Kidney capillary endothelial cell (primary cell): Measurements from ENCODE around the gene ABCA4.

Experiments used
- DNase-seq: peaks from one replicate; pipeline ENCODE4 v3.0.0-alpha.2; 2018; ENCODE audit warnings: low spot score

ABCA4 gene

DNA sequence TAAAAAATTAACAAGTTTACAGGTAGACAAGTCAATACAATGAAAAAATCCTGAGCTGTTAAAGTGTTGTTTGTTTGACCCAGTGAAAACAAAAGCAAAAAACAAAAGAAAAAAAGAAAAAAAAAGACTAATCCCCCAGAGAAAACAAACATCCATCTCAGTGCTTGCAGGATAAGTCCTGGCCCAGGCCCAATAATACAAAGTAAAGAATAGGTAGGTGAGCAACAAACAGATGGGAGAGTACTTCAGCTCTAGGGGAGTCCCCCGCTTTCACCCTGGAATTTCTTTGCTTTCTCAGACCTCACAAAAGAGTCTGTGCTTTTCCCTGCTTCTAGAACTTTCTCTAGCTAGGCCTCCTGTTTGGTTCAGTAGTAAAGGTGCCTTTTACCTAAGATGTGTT is 70.3 kb downstream of the ABCA4 start:
- no peak for DNase-seq

DNA sequence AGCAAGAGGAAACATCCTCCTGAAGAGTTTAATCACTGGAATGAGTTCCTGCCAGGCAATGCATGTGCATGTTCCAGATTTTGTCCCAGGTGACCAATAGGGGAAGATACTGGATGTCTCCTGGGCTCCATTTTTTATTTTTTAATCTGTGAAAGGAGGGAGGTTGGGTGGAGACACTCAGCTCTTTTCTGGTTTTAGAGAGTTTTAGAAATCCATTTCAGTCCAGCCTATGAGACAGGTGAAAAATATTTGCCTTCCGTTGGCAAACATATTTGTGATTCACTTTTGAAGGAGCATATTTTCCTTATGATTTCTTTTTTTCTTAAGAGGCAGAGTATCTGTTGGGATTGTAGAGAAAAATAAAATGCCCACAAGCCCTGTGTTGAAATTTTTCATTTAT is 70.7 kb downstream of the ABCA4 start:
- DNase-seq = no peak

DNA sequence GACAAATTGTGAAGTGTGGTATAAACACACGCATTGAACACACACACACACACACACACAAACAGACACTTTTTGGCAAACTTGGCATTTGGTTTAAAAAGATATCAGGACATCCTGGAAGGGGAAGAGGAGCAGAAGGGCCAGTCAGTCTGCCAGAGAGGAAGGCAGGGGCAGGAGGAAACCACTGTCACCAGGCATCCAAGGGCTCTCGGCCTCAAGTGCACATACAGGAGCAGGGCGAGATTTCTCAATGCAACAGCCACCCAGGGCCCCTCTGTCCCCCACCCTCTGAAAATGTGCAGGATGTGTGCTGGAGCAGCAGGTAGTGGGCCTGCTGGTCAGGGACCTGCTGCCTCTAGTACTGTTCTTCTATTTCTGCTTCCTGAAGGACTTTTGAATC is 71.2 kb downstream of the ABCA4 start:
- no peak for DNase-seq

DNA sequence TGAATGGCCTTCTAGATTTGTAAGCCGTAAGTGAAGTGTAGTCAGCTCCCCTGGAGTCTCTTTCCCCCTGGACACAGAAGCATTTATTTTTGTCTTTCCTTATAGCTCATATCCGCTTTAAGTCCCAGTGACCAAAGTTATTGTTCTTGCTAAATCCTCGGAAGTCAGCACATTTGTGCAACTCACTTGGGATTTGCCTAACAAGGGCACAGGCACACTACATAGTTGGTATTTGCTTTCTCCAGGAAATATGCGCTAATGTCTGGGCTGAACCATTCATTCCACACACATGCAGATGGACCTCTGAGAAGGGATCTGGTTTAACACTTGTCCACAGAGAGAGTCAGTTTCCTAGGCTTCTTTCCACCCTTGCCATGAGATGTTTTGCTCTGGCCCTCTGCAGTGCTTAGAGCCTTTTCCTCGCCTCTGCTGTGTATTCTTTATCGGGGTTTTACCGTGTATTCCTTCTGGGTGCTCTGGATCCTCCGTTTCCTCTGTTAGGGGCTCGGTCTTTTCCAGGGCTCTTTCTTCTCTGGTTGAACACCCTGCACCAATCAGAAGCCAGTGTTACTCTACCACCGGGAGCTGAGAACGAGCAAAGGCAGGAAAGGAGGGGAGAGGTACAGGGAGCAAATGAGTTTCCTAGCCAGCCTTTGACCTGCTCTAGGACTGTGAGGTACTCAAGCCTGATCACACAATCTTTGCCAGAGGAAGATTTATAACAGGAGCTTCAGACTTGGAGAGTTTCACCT is 72.4 kb downstream of the ABCA4 start:
- peak; percentile 98 for DNase-seq

DNA sequence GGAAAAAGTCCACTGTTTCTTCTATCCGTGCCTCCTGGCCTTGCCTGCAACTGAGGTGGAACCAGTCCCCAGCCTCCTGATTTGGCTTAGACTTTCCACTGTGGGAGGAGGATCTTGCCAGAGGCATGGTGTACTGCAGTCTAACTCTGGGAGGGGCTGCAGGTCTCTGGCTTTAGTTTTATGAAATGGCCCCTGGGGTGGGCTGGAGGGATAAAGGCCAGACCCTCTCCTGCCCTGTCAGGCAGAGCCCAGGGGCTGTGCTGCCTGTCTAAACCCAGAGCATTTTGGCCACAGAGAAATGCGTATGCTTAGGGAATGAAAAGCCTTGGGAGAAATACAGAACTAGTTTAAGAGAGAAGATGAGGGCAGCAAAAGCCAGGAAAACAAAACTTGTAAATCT is 73.0 kb downstream of the ABCA4 start:
- DNase-seq = no peak

DNA sequence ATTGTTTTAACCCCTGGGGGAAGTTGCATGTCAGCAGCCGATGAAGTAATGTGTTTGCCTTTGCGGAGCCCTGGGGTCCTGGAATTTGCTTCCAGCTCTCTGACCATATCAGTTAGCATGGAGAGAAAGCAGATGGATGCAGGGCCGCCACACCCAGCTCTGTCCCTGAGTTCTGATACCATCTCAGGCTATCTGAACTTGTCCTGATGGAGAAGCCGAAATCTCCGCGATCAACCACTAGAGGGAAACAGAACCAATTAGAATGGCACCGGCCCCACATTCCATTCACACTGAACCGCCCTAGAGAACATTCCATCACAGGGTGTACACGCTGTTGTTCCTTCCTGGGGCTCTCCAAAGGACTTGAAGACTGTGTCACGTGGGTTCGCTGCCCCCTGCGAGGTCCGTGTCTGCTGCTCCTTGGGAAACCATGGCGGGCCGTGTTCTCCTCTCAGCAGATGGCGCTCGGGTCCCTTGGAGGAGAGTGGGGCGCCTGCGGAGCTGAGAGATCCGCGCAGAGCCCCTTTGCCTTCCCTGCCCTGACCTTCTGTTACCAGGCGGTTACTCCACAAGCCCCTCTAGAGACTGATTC is 75.4 kb downstream of the ABCA4 start:
- peak; percentile 100 for DNase-seq

DNA sequence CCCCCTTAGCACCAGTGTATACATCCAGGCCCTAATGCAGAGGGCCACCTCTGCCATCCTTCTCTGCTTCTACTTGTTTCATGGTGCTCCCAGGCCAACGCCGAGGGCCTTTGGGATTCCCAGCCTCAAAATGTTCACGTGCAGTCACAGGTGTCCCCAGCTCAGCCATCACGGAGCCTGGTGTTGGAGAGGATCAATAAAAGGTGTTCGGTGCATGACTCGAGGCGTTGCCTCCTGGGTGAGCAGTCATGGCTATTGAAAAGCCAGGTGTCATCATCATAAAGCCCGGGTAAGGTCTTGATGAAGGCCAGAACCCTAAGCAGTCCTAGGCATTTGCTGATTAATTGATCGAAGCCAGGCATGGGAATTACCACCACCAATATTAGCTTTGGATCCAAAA is 76.1 kb downstream of the ABCA4 start:
- DNase-seq = no peak

DNA sequence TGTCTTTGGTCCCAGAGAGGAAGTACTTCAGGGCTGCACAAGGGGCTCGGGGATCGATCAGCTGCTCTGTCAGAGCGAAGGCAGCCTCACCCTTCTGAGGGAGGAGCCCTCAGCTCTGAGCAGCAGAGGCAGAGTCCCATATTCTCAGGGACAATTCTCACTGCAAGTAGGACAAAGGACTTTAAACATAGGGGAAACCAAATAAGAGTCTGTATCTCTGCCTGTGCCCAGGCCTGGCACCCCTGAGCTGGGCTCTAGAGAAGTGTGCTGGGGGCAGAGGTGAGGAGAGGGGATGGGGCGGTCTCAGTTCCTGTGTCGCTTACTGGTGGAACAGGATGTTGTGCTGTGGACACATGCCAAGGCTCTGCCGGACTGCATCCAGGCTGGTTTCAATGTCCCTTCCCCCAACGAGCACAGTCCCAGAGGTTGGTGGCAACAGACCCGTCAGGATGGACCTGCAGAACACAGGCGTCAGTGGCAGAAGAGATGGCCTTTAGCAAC is 76.6 kb downstream of the ABCA4 start:
- peak; percentile 90 for DNase-seq

DNA sequence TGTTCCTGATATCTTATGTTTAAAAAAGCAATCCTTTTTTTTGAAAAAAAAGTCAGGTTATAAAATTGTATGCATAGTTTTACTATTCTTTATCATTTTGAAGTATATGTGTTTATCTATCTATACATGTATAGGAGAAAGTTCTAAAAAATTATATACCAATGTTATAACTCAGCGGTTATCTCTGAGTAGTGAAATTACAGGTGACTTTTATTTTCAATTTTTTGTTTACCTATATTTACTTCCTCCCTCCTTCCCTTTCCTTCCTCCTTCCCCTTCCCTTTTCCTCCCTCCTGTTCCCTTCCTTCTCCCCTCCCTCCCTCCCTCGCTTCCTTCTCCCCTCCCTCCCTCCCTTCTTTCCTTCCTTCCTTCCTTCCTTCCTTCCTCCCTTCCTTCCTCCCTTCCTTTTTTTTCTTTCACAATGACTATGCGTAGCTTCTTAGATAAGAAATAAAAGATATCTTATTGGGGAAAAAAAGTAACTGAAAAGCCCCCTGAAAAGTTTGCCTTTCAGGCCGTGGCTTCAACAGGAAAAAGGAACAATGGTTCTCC is 77.1 kb downstream of the ABCA4 start:
- no peak for DNase-seq

DNA sequence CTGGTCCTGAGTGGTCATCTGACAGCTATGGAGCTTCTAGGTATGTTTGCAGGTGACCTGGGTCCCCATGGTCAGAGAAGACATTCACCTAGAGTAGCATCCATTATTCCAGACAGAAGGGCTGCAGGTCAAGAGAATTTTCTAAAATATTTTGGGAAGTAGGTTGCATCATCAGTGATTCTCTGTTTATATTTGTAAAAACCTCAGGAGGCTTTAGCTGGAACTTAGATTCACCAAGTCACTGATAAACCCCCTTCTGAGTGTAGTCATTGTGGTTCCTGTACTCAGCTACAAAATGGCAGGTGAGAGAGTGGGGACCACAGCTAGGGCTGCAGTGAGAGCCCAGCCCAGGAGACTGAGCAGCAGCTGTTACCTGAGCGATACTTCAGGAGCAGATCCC is 78.6 kb downstream of the ABCA4 start:
- DNase-seq = no peak

DNA sequence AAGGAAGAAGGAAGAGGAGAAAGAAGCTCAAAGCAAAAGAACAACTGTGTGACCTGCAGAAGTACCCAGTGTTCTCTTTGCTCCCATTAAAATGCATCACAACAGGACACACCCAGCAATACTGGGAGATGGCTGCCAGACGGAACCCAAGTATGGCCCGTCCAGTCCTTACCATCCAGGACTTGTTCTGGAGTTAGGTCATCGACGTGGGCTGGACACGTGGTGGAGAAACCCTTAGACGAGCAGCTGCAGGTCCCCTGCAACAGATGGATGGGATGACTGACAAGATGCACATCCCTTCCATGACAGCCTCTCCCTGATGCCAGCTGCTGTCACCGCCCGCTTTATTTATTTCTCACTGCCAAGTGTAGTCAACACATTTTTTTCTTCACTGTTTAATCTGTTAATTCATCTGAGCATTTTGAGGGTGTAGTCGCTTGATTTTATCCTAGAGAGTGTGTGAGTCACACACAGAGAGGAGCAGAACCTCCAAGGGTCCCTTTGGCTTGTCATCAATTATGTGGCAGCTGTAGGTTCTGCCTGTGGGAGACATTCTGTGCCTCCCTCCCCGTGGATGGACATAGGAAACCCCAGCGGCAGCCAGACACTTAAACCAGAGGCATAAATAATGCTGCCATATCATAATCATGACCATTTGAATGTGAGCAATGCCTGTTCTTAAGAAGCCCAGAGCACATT is 80.9 kb downstream of the ABCA4 start:
- no peak for DNase-seq

DNA sequence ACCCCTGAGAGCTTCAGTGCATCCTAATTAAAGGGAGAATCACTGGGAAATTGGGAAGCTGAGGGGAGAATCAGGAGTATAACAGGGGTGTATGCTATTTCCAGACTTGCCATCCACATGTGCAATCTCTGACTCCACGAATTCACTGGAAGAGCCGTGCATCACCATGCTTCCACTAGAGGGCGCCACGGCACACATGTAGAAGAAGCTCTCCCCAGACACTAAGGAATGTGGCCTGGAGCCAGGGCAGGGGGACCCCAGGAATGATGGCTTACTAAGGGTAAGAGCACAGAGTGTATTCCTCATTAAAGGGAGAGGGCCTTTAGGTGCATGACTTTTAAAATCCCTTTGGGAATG is 81.5 kb downstream of the ABCA4 start:
- DNase-seq = peak; percentile 90

DNA sequence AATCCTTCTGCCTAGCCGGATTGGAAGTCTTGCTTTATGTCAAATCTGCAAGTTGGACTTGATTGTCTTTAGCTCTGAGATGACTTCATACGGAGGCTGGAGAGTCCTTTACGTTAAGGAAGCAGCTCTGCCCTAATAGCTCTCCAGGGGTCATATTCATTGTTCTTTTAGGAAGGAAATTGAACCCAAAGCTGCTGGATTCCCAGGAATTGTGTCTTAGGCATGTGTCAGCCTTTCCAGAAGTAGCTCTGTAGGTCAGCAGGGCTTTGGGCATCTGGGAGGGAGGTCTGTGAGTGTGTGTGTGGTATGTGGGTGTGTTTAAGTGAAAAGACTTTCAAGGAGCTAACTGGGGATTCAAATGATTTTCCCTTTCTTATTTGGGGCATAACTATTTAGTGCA is 82.4 kb downstream of the ABCA4 start:
- peak; percentile 99 for DNase-seq

DNA sequence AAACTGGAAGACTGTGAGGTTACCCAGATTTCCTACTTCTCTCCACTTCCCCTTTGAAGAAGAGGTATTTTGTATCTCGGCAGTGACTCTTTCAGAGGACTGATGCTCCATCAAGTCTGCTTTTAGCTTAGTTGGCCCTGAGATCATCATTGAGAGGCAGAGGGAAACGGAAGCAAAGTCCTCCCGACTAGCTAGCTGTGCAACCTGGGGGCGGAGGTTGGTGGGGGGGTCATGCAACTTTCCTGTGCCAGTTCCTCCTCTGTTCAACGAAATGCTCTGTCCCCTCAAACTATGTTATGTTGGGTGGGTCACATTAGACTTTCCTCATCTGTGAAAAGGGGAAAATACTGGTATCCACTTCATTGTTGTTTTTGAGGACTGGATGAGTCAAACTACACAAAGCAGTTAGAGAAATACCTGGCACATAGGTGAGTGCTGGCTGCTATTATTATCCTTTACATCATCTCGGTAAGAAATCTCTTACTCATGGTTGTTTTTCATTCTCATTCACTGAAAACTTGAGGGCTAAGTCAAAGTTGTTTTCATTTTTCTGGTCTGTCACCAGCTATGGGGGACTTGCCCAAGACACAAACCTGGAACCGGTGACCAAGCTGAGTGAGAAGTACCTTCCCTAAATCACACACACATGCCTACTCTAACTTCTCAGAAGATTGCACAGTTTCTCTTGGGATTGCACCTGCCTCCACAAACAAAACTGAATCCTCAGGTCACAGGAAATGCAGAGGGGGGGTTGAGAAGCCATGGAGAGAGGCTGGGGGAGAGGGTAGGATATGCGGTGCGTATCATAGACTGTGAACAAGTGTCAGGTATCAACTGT is 83.3 kb downstream of the ABCA4 start:
- no peak for DNase-seq

DNA sequence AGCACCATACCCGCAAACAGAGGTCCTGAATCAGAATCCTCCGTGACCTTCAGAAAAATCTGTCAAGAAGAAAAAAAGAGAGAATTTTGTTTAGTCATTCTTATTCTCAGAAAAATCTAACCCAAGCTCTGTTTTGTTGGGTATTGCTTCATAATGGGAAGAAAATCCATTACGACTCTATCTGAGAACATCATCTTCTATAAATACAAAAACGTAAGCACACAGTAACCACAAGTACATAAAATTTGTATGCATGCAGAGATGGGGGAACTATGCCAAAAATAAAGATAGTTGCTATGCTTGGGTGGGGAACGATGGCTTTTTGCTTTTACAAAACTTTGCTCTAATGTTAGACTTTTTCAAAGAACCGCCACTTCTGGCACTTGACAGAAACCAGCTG is 84.2 kb downstream of the ABCA4 start:
- DNase-seq = no peak

DNA sequence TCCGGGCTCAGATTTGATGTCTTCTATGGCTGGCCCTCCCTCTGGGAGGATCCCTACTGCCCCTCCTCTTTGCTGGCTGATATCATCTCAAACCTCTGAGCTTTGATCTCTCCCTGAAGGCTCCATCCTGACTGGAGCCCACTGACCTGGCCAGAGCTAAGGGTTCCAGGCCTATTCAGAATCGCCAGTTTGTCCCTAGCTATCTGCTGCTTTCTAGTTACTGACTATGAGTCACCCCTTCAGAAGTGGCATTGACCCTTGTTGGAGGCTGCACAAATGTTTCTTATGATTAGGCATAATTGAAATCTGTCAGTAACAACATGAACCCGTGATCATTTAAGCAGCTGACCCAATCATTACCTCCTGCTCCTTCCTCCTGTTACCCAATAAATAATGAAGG is 87.1 kb downstream of the ABCA4 start:
- DNase-seq = no peak

DNA sequence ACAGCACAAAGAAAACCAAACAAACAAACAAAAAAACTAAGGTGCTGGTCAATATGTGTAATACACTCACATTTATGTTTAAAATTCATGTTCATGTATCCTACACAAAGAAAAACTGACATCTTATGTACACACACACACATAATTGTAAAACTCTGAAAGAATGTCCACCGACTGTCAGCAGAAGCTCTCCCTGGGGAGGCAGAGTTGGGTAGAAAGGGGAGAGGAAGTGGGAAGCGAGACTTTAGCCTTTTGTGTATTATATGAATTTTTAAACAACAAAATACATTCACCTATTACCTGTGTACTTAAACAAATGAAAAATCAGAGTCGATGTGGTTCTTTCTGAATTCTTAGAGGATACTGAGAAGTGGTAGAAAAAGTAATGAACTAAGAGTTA is 88.3 kb downstream of the ABCA4 start:
- no peak for DNase-seq

DNA sequence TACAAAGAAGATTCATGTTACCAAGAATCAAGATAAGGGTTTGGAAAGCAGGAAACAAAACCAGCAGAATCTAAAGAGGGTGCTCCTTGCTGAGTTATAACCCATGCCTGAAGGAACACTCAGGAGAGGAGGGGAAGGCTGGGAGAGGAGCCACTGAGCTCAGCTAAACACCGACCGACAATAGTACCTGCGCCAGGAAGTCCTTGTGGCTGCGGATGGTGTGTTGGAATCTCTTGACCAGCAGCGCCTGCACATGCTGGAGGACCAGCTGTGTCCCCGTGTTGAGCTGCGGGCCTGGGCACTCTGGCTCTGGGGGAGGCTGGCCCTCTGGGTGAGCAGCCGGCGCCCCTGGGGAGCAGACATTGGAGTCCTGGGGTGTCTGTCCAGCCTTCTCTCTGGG is 89.4 kb downstream of the ABCA4 start:
- no peak for DNase-seq

DNA sequence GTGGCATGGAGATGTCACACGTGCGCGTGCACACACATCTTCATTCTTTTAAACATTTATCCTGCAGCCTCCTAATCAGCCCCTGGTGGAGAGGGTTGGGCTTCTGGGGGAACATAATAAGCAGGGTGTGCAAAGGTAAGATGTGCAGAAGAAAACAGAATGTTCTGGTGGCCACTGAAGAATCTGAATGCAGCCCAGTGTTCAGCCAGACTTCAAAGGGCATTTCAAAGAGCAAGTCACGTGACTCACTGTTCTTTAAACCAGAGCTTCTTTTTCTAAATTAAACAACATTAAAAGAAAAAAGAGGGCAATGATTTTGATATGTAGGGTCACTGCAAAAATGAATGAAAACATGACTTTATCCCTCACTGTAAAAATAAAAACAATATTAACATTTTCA is 89.8 kb downstream of the ABCA4 start:
- DNase-seq = no peak

DNA sequence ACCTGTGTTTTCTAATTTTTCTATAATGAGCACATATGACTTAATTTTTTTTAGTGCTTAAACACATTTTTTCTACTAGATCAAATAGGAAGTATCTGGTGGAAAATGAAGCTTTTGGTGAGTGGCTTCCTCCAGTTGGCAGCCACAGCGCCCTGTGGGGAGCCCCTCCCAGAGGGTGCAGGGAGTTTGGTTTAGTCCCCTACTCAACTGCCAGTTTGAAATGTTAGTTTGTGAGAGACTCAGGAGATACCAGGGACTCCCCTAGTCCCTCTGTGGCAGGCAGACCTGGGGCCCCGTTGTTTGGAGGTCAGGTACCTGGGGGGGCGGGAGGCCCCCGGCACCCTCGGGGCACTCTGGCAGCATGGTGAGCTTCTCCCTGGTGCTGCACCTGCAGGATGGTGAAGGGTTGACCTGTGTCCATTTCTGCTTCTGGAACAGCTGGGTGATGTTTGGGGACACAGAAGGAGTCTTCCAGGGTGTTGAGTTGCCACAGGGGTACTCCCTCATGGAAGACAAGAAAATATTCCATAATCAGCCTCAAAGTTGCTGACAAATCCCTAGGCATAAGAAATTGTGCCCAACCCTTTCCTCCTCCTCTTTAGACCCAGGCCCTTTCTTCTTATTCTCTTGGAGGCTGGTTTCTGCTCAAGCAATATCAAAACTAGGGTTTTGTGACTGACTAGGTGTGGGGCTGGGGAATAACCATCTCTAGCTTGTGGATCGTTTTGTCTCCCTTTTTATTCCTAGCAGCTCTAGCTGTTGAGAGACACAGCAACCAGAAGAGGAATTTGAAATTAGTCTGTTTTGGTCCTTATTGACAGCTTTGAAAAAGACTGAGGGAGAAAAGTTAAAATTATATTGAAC is 91.6 kb downstream of the ABCA4 start:
- no peak for DNase-seq
